ENCODE measurements around the gene BOLA2B. TPM values are rescaled to one million over a fixed set of nuclear protein-coding genes. Genes with fewer than 3 reads are reported as not detected.

Gene BOLA2B
- total and polyA plus RNA-seq, 9 of the 15 experiments (the other 6 are each of a cell fraction or from before 2014, with no cell fraction given) = 43.9 to 613 (median 181) TPM

- TF ChIP-seq CREB5 (CRISPR knock-in tag; IDR thresholded peaks at IDR 0.05) (no peak), L3MBTL2 (IDR thresholded peaks at IDR 0.05) (no peak), CBFA2T3 (IDR thresholded peaks at IDR 0.05) (no peak), NCOA1 (IDR thresholded peaks at IDR 0.05; ENCODE audit: low read depth) (no peak), CBX1 (IDR thresholded peaks at IDR 0.05; ENCODE audit: low read depth) (no peak), ZNF512 (tag; IDR thresholded peaks at IDR 0.05) (no peak), RAD21 (CRISPR knock-in tag; conservative IDR thresholded peaks at IDR 0.05 in 1 of 2, IDR thresholded peaks at IDR 0.05 in 1 of 2) (no peak), ETV6 (IDR thresholded peaks at IDR 0.05; ENCODE audit: borderline replicate concordance in 1 of 2, low read depth in 2 of 2, low read length in 1 of 2) (no peak), ETV6 (CRISPR knock-in tag; IDR thresholded peaks at IDR 0.05; ENCODE audit: borderline replicate concordance) (no peak), ATF4 (CRISPR knock-in tag; IDR thresholded peaks at IDR 0.05) (no peak)
Observed at GRCh38 chr16:30163538-30163937, 29.9 kb downstream of the BOLA2B start (continued).
